Stomach (tissue), 4 donors: ENCODE data around the gene GSE1.

Experiments
- CTCF ChIP-seq, 7 experiments: fragments of 450-650 bp in 4 of 7; fragments of 200-600 bp in 3 of 7; sonication (generic) in 3 of 7; IDR thresholded peaks; one replicate each; pipeline ENCODE4 v1.5.1; 2016 to 2019; ENCODE audit warnings: antibody characterized with exemption in 7 of 7, control low read depth in 2 of 7, mild to moderate bottlenecking in 1 of 7
- EP300 ChIP-seq: sonication (generic); formaldehyde crosslinking; IDR thresholded peaks from one replicate; pipeline ENCODE4 v1.6.1; 2017; ENCODE audit warnings: antibody characterized with exemption

GRCh38 chr16:85625053-85625452, 11.9 kb downstream of the GSE1 start:
- no peak for TF ChIP-seq CTCF (IDR thresholded peaks at IDR 0.05)
- no peak for TF ChIP-seq EP300
